Adipocyte (in vitro differentiated cells): Measurements from ENCODE around the gene ANTXR1.
"Not testable (repeated sequence)": the region's sequence is repeated elsewhere in the genome, so short reads cannot be mapped to it uniquely, and the experiment has no call there.

ENCODE experiments used
- DNase-seq: peaks from one replicate; pipeline ENCODE4 v3.0.0-alpha.2; 2015; ENCODE audit warnings: low read depth
- H3K27me3 ChIP-seq: replicated peaks from 2 replicates; pipeline ENCODE4 v1.7.0; 2013; ENCODE audit warnings: mild to moderate bottlenecking, low read length, moderate library complexity; ENCODE audit not compliant: control insufficient read depth, insufficient read depth
- H3K36me3 ChIP-seq: 2 replicates; pipeline ENCODE4 v1.7.0; 2013; ENCODE audit warnings: low read length, mild to moderate bottlenecking, moderate library complexity; ENCODE audit not compliant: control insufficient read depth, insufficient read depth, severe bottlenecking
- H3K4me1 ChIP-seq: 2 replicates; pipeline ENCODE4 v1.7.0; 2013; ENCODE audit warnings: mild to moderate bottlenecking, low read length, moderate library complexity; ENCODE audit not compliant: control insufficient read depth, insufficient read depth
- H3K4me3 ChIP-seq: 2 replicates; pipeline ENCODE4 v1.7.0; 2013; ENCODE audit warnings: mild to moderate bottlenecking, low read length, moderate library complexity
- H3K9ac ChIP-seq: 2 replicates; pipeline ENCODE4 v1.7.0; 2013; ENCODE audit warnings: mild to moderate bottlenecking, low read length, moderate library complexity
- H3K9me3 ChIP-seq: 2 replicates; pipeline ENCODE4 v1.7.0; 2013; ENCODE audit warnings: mild to moderate bottlenecking, low read length, moderate library complexity; ENCODE audit not compliant: control insufficient read depth

The ANTXR1 gene

DNA sequence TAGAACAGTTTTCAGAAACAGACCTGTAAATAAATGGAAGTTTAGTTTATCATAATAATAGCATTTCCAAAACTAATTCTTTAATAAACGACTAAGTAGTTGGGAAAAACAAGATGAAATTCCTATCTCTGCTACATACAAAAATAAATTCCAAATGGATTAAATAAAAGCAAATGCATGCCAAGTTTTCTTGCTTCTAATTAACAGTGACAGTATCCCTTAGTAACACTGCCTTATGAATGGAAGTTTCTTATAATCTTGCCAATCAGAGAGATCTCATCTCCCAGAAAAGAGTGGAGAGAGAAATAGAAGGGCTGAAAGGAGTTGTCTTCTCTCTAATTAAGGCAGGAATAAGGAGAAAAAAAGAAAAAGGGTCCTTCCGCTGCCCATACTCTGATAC, 240.1 kb downstream of the ANTXR1 start:
- Histone ChIP-seq H3K27me3 (no peaks in the 10 kb centered on the region), H3K9ac (peak overlapping the region; percentile 4), H3K36me3 (no peaks in the 10 kb centered on the region), H3K4me1 (peaks cover 33% of the 10 kb centered on the region), H3K4me3 (no peak overlapping the region), H3K9me3 (no peaks in the 10 kb centered on the region)
- peak; percentile 18 for DNase-seq

DNA sequence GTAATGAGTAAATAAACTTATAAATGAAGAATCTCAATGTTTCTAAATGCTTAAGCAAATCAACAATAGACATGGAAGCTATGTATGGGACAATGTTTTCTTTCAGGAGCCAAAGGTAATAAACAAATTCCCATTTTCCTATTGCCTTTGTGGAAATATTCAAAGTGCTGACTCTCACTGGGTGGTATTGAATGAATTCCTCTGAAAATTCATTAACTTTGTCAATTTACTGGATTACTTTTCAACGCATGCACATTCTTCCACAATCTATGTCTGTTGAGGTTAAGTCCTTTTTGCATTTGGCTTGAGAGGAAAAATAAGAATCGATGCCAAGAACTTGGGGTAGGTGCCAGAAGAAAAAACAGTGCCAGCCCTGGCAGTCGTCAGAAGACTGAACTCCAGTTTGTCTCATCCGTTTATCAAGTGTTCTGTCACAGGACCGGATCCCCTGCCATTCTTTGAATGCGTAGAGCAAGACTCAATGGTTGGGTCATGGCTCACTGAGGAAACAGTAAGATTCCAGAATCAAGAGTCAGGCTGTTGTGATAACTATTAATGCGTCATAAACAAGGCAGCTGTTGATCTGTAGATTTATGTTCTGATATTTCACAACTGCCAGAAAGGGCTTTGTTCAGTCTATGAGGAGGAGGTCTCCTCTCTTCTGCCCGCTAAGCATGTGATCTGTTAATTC, 240.8 kb downstream of the ANTXR1 start:
- peak overlapping the region; percentile 6 for H3K4me3 ChIP-seq
- DNase-seq: no peak
- no peaks in the 10 kb centered on the region for H3K27me3 ChIP-seq
- H3K9me3 ChIP-seq: no peaks in the 10 kb centered on the region
- H3K9ac ChIP-seq: peak overlapping the region; percentile 4
- no peaks in the 10 kb centered on the region for H3K36me3 ChIP-seq
- H3K4me1 ChIP-seq: peaks cover 33% of the 10 kb centered on the region

DNA sequence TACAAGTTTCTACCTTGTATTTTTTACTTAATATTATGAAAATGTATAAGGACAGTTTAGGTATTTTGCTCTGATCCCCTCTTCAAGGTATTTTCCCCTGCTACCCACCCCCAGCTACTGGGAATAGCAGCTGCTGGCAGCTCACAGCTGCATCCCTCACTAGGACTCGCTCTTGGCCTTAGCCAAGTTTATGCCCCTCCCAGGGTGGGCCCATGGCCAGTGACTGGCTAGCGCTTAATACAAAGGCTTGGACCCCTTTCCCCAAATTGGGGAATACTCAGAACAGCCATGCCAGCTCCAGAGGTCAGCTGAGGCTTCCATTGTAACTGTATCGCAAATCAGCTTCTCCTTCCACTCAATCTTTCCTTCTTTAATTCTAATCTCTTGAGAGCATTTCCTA, 242.8 kb downstream of the ANTXR1 start:
- H3K9me3 ChIP-seq: peaks cover 17% of the 10 kb centered on the region
- H3K9ac ChIP-seq: no peak overlapping the region
- peaks cover 30% of the 10 kb centered on the region for H3K4me1 ChIP-seq
- no peak overlapping the region for H3K4me3 ChIP-seq
- H3K27me3 ChIP-seq: no peaks in the 10 kb centered on the region
- H3K36me3 ChIP-seq: no peaks in the 10 kb centered on the region
- DNase-seq: no peak

- not testable (repeated sequence) for H3K4me1 ChIP-seq, H3K9ac ChIP-seq, H3K27me3 ChIP-seq, DNase-seq, H3K4me3 ChIP-seq, H3K36me3 ChIP-seq
- peaks cover 19% of the 10 kb centered on the region for H3K9me3 ChIP-seq
Measured at GRCh38 chr2:69259994-69260591, 247.1 kb downstream of the ANTXR1 start.

DNA sequence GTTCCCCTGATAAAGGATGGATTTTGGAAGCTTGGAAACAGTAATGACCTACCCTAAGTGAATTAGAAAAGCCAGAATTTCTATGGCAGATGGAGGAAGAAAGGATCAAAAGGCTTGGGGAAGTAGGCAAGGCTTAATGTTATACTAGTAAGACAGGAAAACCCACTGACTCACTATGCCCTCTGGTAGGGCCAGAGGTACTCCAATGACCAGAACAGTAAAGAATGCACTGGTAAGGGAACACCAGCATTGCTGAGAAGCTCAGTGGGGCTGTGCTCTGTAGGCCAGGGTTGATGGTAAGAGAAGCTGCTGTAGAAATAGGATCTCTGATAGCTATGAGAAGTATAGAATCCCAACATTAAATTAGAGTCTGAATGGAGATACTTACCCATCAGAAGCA, 247.7 kb downstream of the ANTXR1 start:
- Histone ChIP-seq H3K9me3 (peaks cover 19% of the 10 kb centered on the region), H3K27me3 (no peaks in the 10 kb centered on the region), H3K36me3 (no peaks in the 10 kb centered on the region), H3K9ac (no peak overlapping the region), H3K4me3 (no peak overlapping the region), H3K4me1 (peaks cover 7% of the 10 kb centered on the region)
- no peak for DNase-seq

GRCh38 chr2:69269330-69269729, 256.4 kb downstream of the ANTXR1 start:
- no peak overlapping the region for H3K4me3 ChIP-seq
- no peak for DNase-seq
- H3K9me3 ChIP-seq: no peaks in the 10 kb centered on the region
- H3K9ac ChIP-seq: no peak overlapping the region
- H3K27me3 ChIP-seq: no peaks in the 10 kb centered on the region
- H3K4me1 ChIP-seq: peaks cover 14% of the 10 kb centered on the region
- H3K36me3 ChIP-seq: no peaks in the 10 kb centered on the region

DNA sequence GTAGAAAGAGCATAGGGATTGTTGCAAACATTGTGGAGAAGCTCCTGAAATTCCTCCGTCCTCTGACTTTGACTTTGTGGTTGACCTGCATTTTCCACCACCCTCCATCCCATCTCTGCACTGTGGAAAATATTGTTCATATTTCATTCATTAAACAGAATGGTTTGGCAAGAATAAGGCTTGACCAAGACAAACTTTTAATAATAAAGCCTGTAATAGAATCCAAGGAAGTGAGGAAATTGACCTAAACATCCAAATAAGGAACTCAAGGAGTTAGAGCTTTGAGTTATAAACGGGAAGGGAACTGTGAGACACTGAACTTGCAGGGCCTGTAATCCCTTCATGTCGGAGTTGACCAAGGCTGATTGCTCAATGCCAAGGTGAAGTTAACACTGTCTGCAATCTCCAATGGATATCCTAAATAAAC, 258.9 kb downstream of the ANTXR1 start:
- no peak overlapping the region for H3K9ac ChIP-seq
- H3K27me3 ChIP-seq: no peaks in the 10 kb centered on the region
- DNase-seq: peak; percentile 25
- H3K36me3 ChIP-seq: no peaks in the 10 kb centered on the region
- no peak overlapping the region for H3K4me3 ChIP-seq
- H3K4me1 ChIP-seq: peaks cover 14% of the 10 kb centered on the region
- H3K9me3 ChIP-seq: no peaks in the 10 kb centered on the region

GRCh38 chr2:69272803-69273471, 260.0 kb downstream of the ANTXR1 start:
- no peak for DNase-seq
- Histone ChIP-seq H3K27me3 (no peaks in the 10 kb centered on the region), H3K9ac (no peak overlapping the region), H3K4me3 (no peak overlapping the region), H3K36me3 (no peaks in the 10 kb centered on the region), H3K9me3 (no peaks in the 10 kb centered on the region), H3K4me1 (peaks cover 14% of the 10 kb centered on the region)

- no peaks in the 10 kb centered on the region for H3K9me3 ChIP-seq
- peaks cover 18% of the 10 kb centered on the region for H3K4me1 ChIP-seq
- no peaks in the 10 kb centered on the region for H3K27me3 ChIP-seq
- no peaks in the 10 kb centered on the region for H3K36me3 ChIP-seq
- H3K9ac ChIP-seq: no peak overlapping the region
- H3K4me3 ChIP-seq: no peak overlapping the region
- DNase-seq: no peak
Measured at GRCh38 chr2:69275490-69275889, 262.5 kb downstream of the ANTXR1 start.

GRCh38 chr2:69278366-69278765, 265.4 kb downstream of the ANTXR1 start:
- Histone ChIP-seq H3K9me3 (no peaks in the 10 kb centered on the region), H3K4me1 (peaks cover 4% of the 10 kb centered on the region), H3K36me3 (no peaks in the 10 kb centered on the region), H3K27me3 (no peaks in the 10 kb centered on the region), H3K9ac (no peak overlapping the region), H3K4me3 (no peak overlapping the region)
- no peak for DNase-seq

DNA sequence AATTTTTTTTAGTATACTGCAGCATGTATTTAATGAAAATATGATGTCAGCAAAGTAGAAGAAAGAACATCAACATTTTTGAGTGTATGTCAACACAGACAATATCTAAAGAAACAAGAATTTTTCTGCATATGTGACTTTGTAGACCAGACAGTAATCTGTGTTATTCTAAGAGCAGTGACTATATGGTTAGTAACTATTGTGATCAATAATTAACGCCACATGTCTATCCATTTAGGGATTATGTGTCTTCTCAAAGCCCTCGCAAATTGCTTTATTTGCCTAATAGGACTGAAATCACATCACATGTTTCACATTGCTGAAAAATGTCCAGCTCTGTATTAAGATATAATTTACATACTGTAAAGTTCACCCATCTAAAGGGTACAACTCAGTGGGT, 266.2 kb downstream of the ANTXR1 start:
- Histone ChIP-seq H3K36me3 (no peaks in the 10 kb centered on the region), H3K9ac (no peak overlapping the region), H3K27me3 (no peaks in the 10 kb centered on the region), H3K9me3 (no peaks in the 10 kb centered on the region), H3K4me1 (peaks cover 4% of the 10 kb centered on the region), H3K4me3 (no peak overlapping the region)
- no peak for DNase-seq
